ENCODE data around the gene PHLDA2. TPM values are rescaled to one million over a fixed set of nuclear protein-coding genes. Genes with fewer than 3 reads are reported as not detected.

PHLDA2 gene
- total and polyA plus RNA-seq, 2 experiments from 2014 or later: 3.8 to 16.5 TPM

DNA sequence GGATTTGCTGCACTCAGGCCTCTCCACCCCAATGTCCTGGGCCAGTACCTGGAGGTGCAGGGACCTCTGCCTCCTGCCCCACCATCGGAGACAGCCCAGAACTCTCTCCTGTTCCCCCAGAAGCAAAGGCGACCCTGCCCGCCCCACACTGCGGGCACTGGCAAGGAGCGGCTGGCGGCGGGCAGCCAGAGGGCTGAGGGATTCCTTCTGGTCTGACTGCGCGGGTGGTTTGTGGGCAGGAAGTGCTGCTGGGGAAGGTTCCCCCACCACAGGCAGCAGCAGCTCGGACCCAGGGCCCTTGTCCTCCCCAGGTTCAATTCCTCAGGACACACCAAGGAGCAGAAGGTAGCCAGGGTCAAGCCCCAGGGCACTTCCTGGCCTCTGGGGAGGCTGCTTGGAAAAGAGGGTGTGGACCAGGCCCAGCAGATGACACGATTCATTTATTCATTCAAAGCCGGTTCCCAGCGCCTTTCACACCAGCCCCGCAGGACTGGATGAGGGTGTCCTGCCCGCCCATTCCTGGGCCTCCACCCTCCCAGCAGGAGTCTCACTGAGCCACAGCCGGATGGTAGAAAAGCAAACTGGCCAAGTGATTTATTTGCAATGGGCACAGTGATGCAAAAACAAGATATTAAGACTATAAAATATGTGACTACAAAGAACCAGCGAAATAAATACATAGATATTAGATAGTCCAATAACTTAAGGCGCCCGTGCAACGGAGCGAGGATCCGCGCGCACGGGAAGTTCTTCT is 1.2 kb downstream of the PHLDA2 start:
- peak overlapping the region; percentile 67 for H3K4me3 ChIP-seq
- Mint-ChIP-seq H3K27ac (no peak overlapping the region), H3K36me3 (ENCODE audit: low read depth) (no peaks in the 10 kb centered on the region; the same call in 2 of the 3 replicates), H3K4me1 (peaks cover 13% of the 10 kb centered on the region; the same call in 1 of the 3 replicates), H3K9me3 (peaks cover 4% of the 10 kb centered on the region; the same call in 1 of the 3 replicates), H3K27me3 (ENCODE audit: insufficient read depth, low read depth, poor library complexity) (peaks cover 47% of the 10 kb centered on the region), H3K4me3 (peak overlapping the region; percentile 81)
- peaks cover 41% of the 10 kb centered on the region for H3K27me3 ChIP-seq (ENCODE audit: insufficient read depth)
- peaks cover 10% of the 10 kb centered on the region; the same call in 1 of the 2 replicates for H3K4me1 ChIP-seq (ENCODE audit: insufficient read depth)
- 0 out of 2 replicates have a peak, but pooled peaks cover 4% of the 10 kb centered on the region for H4K20me1 ChIP-seq (replicated peaks; ENCODE audit: insufficient read depth)
- H3F3A ChIP-seq (replicated peaks; ENCODE audit: low read depth): peaks cover 6% of the 10 kb centered on the region; the same call in 1 of the 2 replicates
- H3K79me2 ChIP-seq (replicated peaks; ENCODE audit: insufficient read depth): no peaks in the 10 kb centered on the region
- ATAC-seq: no peak
- no peaks in the 10 kb centered on the region for H3K9me2 ChIP-seq (ENCODE audit: insufficient read depth)
- H3K27ac ChIP-seq (ENCODE audit: low read depth): no peak overlapping the region
- TF ChIP-seq EZH2phosphoT487 (IDR thresholded peaks at IDR 0.05; ENCODE audit: unreplicated experiment) (no peak), STAT1 (IDR thresholded peaks at IDR 0.05; ENCODE audit: unreplicated experiment) (no peak), EZH2 (IDR thresholded peaks at IDR 0.05; ENCODE audit: low read depth, unreplicated experiment) (peak; percentile 64)
- TF ChIP-seq, protein P1, sequence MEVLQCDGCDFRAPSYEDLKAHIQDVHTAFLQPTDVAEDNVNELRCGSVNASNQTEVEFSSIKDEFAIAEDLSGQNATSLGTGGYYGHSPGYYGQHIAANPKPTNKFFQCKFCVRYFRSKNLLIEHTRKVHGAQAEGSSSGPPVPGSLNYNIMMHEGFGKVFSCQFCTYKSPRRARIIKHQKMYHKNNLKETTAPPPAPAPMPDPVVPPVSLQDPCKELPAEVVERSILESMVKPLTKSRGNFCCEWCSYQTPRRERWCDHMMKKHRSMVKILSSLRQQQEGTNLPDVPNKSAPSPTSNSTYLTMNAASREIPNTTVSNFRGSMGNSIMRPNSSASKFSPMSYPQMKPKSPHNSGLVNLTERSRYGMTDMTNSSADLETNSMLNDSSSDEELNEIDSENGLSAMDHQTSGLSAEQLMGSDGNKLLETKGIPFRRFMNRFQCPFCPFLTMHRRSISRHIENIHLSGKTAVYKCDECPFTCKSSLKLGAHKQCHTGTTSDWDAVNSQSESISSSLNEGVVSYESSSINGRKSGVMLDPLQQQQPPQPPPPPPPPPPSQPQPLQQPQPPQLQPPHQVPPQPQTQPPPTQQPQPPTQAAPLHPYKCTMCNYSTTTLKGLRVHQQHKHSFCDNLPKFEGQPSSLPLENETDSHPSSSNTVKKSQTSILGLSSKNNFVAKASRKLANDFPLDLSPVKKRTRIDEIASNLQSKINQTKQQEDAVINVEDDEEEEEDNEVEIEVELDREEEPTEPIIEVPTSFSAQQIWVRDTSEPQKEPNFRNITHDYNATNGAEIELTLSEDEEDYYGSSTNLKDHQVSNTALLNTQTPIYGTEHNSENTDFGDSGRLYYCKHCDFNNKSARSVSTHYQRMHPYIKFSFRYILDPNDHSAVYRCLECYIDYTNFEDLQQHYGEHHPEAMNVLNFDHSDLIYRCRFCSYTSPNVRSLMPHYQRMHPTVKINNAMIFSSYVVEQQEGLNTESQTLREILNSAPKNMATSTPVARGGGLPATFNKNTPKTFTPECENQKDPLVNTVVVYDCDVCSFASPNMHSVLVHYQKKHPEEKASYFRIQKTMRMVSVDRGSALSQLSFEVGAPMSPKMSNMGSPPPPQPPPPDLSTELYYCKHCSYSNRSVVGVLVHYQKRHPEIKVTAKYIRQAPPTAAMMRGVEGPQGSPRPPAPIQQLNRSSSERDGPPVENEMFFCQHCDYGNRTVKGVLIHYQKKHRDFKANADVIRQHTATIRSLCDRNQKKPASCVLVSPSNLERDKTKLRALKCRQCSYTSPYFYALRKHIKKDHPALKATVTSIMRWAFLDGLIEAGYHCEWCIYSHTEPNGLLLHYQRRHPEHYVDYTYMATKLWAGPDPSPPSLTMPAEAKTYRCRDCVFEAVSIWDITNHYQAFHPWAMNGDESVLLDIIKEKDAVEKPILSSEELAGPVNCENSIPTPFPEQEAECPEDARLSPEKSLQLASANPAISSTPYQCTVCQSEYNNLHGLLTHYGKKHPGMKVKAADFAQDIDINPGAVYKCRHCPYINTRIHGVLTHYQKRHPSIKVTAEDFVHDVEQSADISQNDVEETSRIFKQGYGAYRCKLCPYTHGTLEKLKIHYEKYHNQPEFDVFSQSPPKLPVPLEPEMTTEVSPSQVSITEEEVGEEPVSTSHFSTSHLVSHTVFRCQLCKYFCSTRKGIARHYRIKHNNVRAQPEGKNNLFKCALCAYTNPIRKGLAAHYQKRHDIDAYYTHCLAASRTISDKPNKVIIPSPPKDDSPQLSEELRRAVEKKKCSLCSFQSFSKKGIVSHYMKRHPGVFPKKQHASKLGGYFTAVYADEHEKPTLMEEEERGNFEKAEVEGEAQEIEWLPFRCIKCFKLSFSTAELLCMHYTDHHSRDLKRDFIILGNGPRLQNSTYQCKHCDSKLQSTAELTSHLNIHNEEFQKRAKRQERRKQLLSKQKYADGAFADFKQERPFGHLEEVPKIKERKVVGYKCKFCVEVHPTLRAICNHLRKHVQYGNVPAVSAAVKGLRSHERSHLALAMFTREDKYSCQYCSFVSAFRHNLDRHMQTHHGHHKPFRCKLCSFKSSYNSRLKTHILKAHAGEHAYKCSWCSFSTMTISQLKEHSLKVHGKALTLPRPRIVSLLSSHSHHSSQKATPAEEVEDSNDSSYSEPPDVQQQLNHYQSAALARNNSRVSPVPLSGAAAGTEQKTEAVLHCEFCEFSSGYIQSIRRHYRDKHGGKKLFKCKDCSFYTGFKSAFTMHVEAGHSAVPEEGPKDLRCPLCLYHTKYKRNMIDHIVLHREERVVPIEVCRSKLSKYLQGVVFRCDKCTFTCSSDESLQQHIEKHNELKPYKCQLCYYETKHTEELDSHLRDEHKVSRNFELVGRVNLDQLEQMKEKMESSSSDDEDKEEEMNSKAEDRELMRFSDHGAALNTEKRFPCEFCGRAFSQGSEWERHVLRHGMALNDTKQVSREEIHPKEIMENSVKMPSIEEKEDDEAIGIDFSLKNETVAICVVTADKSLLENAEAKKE (CRISPR knock-in tag; IDR thresholded peaks at IDR 0.05): no peak
- no peak for DNase-seq (ENCODE audit: low spot score)
- no peaks in the 10 kb centered on the region for H3K36me3 ChIP-seq (ENCODE audit: insufficient read depth)
- H3K4me2 ChIP-seq: peak overlapping the region; percentile 87
- H2AFZ ChIP-seq: peak overlapping the region; percentile 87
